Measurements from ENCODE around the gene ABHD11.
A peak's percentile ranks its signal among the peaks of the same experiment; 100 is the strongest.
"Not testable (repeated sequence)": the region's sequence is repeated elsewhere in the genome, so short reads cannot be mapped to it uniquely, and the experiment has no call there.

Gene ABHD11

DNA sequence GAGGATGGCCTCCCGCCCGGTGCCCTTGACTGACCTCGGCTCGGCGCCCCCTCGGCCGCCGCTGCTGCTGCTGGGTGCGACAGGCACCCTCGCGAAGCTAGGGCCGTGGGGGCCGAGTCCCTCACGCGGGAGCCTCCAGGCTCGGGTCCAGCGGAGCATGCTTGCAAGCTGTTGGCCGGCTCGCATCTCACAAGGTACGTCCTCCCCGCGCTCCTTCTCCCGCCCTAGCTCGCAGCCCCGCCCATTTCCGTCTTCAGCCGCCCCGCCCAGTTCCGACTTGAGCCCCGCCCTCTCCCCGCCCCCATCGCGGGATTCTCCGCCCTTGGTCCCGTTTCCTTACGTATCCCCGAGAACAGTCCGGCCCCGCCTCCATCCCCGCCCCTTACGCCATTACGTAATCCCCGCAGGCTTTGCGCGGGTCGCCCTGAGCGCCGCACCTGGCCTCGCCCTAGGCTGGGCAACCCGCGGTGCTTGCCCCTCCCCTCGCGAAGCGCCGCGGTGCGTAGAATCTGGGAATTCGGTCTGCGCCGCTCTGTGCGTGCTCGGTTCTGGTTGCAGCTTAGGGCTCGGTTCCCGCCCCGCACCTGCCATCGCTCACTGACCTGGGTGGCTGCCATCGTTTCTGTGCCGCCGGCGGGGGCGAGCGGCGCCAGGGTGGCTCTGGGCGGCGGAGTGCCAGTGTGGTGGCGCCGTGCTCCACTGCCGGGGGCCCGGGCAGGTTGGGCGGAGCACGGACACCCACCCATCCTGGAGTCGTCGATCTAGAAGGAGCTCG is at the start of gene ABHD11:
Gene ABHD11, minus strand, starts transcription at position 191 of the 775 bp plus-strand sequence. Its CDS starts 32 bp downstream, at position 159.
- DNase-seq: peak; percentile 94

DNA sequence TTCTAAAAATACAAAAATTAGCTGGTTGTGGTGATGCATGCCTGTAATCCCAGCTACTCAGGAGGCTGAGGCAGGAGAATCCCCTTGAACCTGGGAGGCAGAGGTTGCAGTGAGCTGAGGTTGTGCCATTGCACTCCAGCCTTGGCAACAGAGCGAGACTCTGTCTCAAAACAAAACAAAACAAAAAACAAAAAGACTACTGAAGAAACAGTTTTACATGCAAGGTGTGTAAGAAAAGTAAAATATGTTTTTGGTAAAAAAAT is 49.1 kb upstream of the ABHD11 start:
- DNase-seq: not testable (repeated sequence)

GRCh38 chr7:73786588-73786987 is 48.0 kb upstream of the ABHD11 start:
- no peak for DNase-seq

- DNase-seq: no peak
These were observed 40.9 kb upstream of the ABHD11 start for GRCh38 chr7:73779517-73779916.

GRCh38 chr7:73778801-73779389 is 40.3 kb upstream of the ABHD11 start:
- no peak for DNase-seq

DNA sequence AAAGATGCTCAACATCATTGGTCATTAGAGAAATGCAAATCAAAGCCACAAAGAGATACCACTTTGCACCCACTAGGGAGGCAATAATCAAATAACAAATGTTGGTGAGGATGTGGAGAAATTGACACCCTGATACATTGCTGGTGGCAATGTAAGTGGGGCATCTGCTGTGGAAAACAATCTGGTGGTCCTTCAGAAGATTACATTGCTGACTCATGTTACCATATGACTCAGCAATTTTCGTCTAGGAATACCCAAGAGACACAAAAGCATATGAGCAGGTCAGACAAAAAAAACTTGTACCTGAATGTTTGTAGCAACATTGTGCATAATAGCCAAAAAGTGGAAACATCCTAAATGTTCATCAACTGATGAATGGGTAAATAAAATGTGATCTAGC is 36.3 kb upstream of the ABHD11 start:
- DNase-seq: peak; percentile 50

GRCh38 chr7:73773700-73774517 is 35.3 kb upstream of the ABHD11 start:
- no peak for DNase-seq

DNA sequence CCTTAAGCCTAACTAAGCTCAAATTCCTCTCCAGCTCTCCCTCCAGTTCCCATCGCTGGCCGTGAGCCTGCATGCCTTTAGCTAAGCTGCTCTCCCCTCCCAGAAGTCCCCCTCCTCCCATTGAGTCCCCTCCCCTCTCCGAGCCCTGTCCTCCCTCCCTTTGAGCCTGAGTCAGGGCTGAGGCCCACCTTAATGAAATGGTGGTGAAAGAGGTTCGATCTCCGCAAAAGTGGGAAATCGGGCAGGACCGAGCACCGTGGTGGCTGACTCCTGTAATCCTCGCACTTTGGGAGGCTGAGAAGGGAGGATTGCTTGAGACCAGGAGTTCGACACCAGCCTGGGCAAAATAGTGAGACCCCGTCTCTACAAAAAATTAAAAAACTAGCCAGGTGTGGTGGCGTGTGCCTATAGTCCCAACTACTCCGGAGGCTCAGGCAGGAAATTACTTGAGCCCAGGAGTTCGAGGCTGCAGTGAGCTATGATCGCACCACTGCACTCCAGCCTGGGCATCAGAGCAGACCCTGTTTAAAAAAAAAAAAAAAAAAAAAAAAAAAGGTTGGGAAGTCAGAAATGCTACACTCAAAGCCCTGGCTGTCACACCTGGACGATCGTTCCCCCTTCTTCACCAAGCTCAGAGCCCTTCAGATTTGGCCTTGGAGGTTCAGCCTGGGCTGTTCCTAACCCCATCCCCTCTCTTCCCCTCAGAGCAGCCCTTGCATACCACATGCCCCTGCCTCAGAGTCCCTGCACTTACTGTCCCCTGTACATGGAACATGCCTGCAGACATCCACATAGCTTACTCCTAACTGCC is 32.5 kb upstream of the ABHD11 start:
- no peak for DNase-seq

GRCh38 chr7:73770002-73770859 is 31.6 kb upstream of the ABHD11 start, which contains the start of gene CLDN3:
Gene CLDN3, minus strand, starts transcription at chr7:73770270. Its CDS starts 221 bp downstream, at chr7:73770049.
- DNase-seq: no peak

- no peak for DNase-seq
These were observed 30.9 kb upstream of the ABHD11 start for GRCh38 chr7:73769481-73770001.

- DNase-seq: no peak
These were observed 30.3 kb upstream of the ABHD11 start for GRCh38 chr7:73768641-73769480.

GRCh38 chr7:73766556-73767229 is 28.1 kb upstream of the ABHD11 start:
- no peak for DNase-seq

DNA sequence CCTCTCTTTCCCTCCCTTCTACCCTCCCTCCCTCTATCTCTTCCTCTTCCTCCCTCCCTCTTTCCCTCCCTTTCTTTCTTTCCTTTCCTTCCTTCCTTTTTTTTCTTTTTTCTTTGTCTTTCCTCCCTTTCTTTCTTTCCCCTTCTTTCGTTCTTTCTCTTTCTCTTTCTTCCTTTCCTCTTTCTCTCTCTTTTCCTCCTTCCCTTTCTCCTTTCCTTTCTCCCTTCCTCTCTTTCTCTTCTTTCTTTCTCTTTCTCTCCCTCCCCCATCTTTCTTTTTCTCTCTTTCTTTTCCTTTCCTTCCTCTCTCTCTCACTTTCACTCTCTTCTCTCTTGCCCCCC is 24.0 kb upstream of the ABHD11 start:
- no peak for DNase-seq

DNA sequence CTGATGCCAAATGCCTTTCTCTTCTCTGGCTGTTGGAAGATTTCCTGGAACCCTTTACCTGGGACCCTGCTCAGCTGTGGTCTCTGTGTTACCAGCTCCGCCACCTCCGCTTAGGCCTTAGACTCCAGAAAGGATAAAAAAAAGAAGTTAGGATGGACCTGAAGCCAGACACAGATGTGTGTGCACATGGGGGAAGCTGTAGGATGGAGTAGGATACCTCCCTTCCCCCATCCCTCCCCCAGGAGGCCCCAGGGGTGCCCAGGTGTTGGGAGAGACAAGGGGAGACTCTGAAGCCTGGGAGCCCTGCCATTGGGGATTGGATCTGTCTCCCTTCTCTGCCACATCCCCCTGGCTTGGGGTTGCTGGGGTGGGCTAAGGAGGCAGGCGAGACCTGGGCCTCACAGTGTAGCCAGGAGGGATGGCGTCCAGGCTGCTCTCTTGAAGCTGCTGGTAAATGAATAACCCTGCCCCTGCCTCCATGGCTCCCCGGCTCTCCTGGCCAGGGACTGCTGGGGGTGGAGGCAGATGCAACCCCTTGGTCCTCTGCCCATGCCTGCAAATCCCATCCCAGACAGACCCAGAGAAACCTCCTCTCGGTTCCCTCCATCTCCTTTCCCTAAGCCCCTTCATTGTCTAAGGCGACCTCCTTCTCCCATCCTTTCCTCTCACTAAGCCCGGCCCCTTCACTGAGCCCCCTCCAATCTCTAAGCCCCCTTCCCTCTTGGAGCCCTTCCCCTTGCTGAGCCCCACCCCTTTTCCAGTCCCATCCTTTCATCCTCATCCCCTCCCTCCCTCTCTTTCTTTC is 23.5 kb upstream of the ABHD11 start:
- DNase-seq: no peak

- DNase-seq: no peak
These were observed 20.1 kb upstream of the ABHD11 start for GRCh38 chr7:73758581-73759138.

GRCh38 chr7:73749931-73750776 is 11.6 kb upstream of the ABHD11 start:
- no peak for DNase-seq

- DNase-seq: no peak
These were observed 7.8 kb upstream of the ABHD11 start for GRCh38 chr7:73746378-73746777.

Data from fibroblast of skin of right quadriceps (primary cell).